ENCODE measurements around the gene GABRB3. TPM values are rescaled to one million over a fixed set of nuclear protein-coding genes. Genes with fewer than 3 reads are reported as not detected.

The GABRB3 gene
- total and polyA plus RNA-seq, 2 of the 8 experiments (the other 6 are each of a cell fraction or from before 2014, with no cell fraction given), result 98.8 to 163 TPM

- Histone ChIP-seq H3K4me1 (replicated peaks in 1 of 4; ENCODE audit: control insufficient read depth in 3 of 4, insufficient read depth in 4 of 4, low read length in 3 of 4) (peaks cover 5 to 23% (median 10%) of the 10 kb centered on the region in 4 experiments), H3K4ac (replicated peaks; ENCODE audit: insufficient read length, low read depth, low read length) (no peak overlapping the region), H4K20me1 (replicated peaks in 1 of 2; ENCODE audit: control insufficient read depth in 1 of 2, insufficient read depth in 2 of 2, low read length in 2 of 2) (peaks cover 0 to 5% of the 10 kb centered on the region in 2 experiments), H4K91ac (replicated peaks; ENCODE audit: insufficient read length, low read length) (no peak overlapping the region), H2BK15ac (ENCODE audit: low read length) (no peak overlapping the region), H2AK5ac (ENCODE audit: low read depth, low read length) (no peak overlapping the region), H2BK5ac (ENCODE audit: low read depth, low read length) (no peak overlapping the region), H3K18ac (ENCODE audit: extremely low read depth, low read length) (0 out of 2 replicates have a peak overlapping the region, but pooled peaks have one; percentile 73), H3K4me3 (ENCODE audit: extremely low read depth in 1 of 4, insufficient read depth in 2 of 4, low read depth in 3 of 4, low read length in 4 of 4) (peak overlapping the region; percentile 54 to 77 (median 65)), H3K79me1 (ENCODE audit: low read depth, low read length) (no peaks in the 10 kb centered on the region), H3K56ac (replicated peaks; ENCODE audit: insufficient read length, low read depth, low read length) (peak overlapping the region; percentile 40), H3K36me3 (ENCODE audit: control insufficient read depth in 2 of 4, insufficient read depth in 4 of 4, low read length in 3 of 4) (peaks cover 0 to 8% (median 0%) of the 10 kb centered on the region in 4 experiments; a peak in 1 of 8 replicates), H3K9ac (replicated peaks in 1 of 4; ENCODE audit: extremely low read depth in 1 of 4, low read depth in 3 of 4, low read length in 3 of 4) (peak overlapping the region in 3 of 4 experiments; percentile 27 to 91 (median 54); a peak in 5 of 7 replicates), H3K27ac (ENCODE audit: low read depth, low read length) (peak overlapping the region; percentile 65; the same call in 1 of the 2 replicates), H3K4me2 (ENCODE audit: insufficient read depth in 1 of 2, low read depth in 2 of 2, low read length in 2 of 2) (peak overlapping the region; percentile 82 to 97), H3K9me3 (ENCODE audit: insufficient read depth in 2 of 2, low read depth in 1 of 2, low read length in 1 of 2) (no peaks in the 10 kb centered on the region), H4K8ac (ENCODE audit: extremely low read depth, insufficient read depth, low read length) (peak overlapping the region; percentile 88), H2BK12ac (ENCODE audit: low read depth, low read length) (no peak overlapping the region), H3K27me3 (replicated peaks in 1 of 4; ENCODE audit: control insufficient read depth in 3 of 4, extremely low read depth in 1 of 4, insufficient read depth in 3 of 4, low read length in 3 of 4) (no peaks in the 10 kb centered on the region), H2BK120ac (replicated peaks; ENCODE audit: low read depth, low read length) (no peak overlapping the region), H4K5ac (ENCODE audit: insufficient read length, low read depth, low read length) (peak overlapping the region; percentile 48), H3K23me2 (ENCODE audit: low read depth, low read length) (peaks cover 10% of the 10 kb centered on the region; the same call in 1 of the 2 replicates), H3K23ac (ENCODE audit: insufficient read length) (no peak overlapping the region), H3K79me2 (ENCODE audit: control insufficient read depth in 1 of 2, insufficient read depth in 2 of 2, low read length in 2 of 2) (peaks cover 0 to 38% of the 10 kb centered on the region in 2 experiments; a peak in 2 of 4 replicates), H2AFZ (ENCODE audit: low read length) (no peak overlapping the region), H2BK20ac (ENCODE audit: low read length) (no peak overlapping the region), H3K14ac (ENCODE audit: insufficient read length) (no peak overlapping the region)
- 0% methylated on average over 6 of the region's 102 CpGs; no CpG with 5 or more reads in 1 of the 2 experiments for WGBS, 2 experiments (ENCODE audit: extremely low coverage in 1 of 2, insufficient coverage in 1 of 2, insufficient read length in 1 of 2, insufficient replicate concordance in 2 of 2, low coverage in 1 of 2, low lambda C conversion rate in 2 of 2, missing lambda C conversion rate in 1 of 2)
- FAIRE-seq, result no peak
- ChIA-PET CTCF (ENCODE audit: partially characterized antibody) (interaction anchor here (1.0 to 1.7 kb wide), 3 partner anchors 11 to 91 kb away, joined by 3 to 5 read pairs (median 5); no protein-coding TSS in a partner anchor), POLR2A (ENCODE audit: partially characterized antibody) (interaction anchor here (0.6 to 1.1 kb wide), 4 partner anchors 9 to 23 kb away, joined by 3 to 4 read pairs (median 4); no protein-coding TSS in a partner anchor)
- peak in 1 of 2 experiments; percentile 86 for DNase-seq (ENCODE audit: low read depth in 1 of 2, low spot score in 2 of 2)
- TF ChIP-seq GTF2F1 (IDR thresholded peaks at IDR 0.05; ENCODE audit: borderline replicate concordance, low read depth, low read length), result no peak
- no peak for TF ChIP-seq TAF7 (optimal IDR thresholded peaks at IDR 0.05; ENCODE audit: borderline replicate concordance, low read depth, low read length)
- TF ChIP-seq BACH1 (IDR thresholded peaks at IDR 0.05; ENCODE audit: low read length), result no peak
- no peak for TF ChIP-seq ATF2 (IDR thresholded peaks at IDR 0.05; ENCODE audit: low read length)
- TF ChIP-seq POLR2AphosphoS5 (IDR thresholded peaks at IDR 0.05; ENCODE audit: low read depth, low read length), result peak; percentile 56; the same call in 1 of the 2 replicates
- TF ChIP-seq RAD21 (IDR thresholded peaks at IDR 0.05 in 1 of 2, conservative IDR thresholded peaks at IDR 0.05 in 1 of 2; ENCODE audit: low read depth in 2 of 2, low read length in 2 of 2), result no peak
- no peak; the same call in 1 of the 2 replicates for TF ChIP-seq NRF1 (IDR thresholded peaks at IDR 0.05; ENCODE audit: low read depth, low read length)
- TF ChIP-seq MAX (IDR thresholded peaks at IDR 0.05), result peak; percentile 77
- no peak for TF ChIP-seq JUN (IDR thresholded peaks at IDR 0.05; ENCODE audit: low read depth, low read length)
Measured at GRCh38 chr15:26773067-26773877, 406 bp upstream of the GABRB3 start.

Data from H1 (cell line).